H9 (cell line): ENCODE measurements around the gene NEURL3. TPM values are rescaled to one million over a fixed set of nuclear protein-coding genes. Genes with fewer than 3 reads are reported as not detected.

Experiments used
- DNase-seq: peaks from one replicate; pipeline ENCODE4 v3.0.0-alpha.2; 2017
- H2AFZ ChIP-seq: one replicate; pipeline ENCODE4 v1.6.1; 2013; ENCODE audit warnings: mild to moderate bottlenecking, low read length, control low read depth, moderate library complexity
- H2AK5ac ChIP-seq: 2 replicates; pipeline ENCODE4 v1.6.1; 2013; ENCODE audit warnings: low read length, control low read depth, mixed read lengths; ENCODE audit not compliant: insufficient read length
- H2BK120ac ChIP-seq: one replicate; pipeline ENCODE4 v1.6.1; 2013; ENCODE audit warnings: low read depth, mild to moderate bottlenecking, low read length, control low read depth, inconsistent platforms; ENCODE audit not compliant: poor library complexity, severe bottlenecking
- H2BK12ac ChIP-seq: 2 replicates; pipeline ENCODE4 v1.6.1; 2013; ENCODE audit warnings: low read length, control low read depth, mixed read lengths, low read depth; ENCODE audit not compliant: insufficient read length
- H2BK15ac ChIP-seq: 2 replicates; pipeline ENCODE4 v1.6.1; 2013; ENCODE audit warnings: low read depth, low read length, control low read depth
- H2BK20ac ChIP-seq: one replicate; pipeline ENCODE4 v1.6.1; 2013; ENCODE audit warnings: low read depth, mild to moderate bottlenecking, low read length, control low read depth, inconsistent platforms; ENCODE audit not compliant: poor library complexity, severe bottlenecking
- H2BK5ac ChIP-seq: 2 replicates; pipeline ENCODE4 v1.6.1; 2013; ENCODE audit warnings: low read length, control low read depth, mixed read lengths; ENCODE audit not compliant: insufficient read length
- H3K14ac ChIP-seq: 2 replicates; pipeline ENCODE4 v1.6.1; 2013; ENCODE audit warnings: low read length, control low read depth; ENCODE audit not compliant: insufficient read depth
- H3K18ac ChIP-seq: 2 replicates; pipeline ENCODE4 v1.6.1; 2013; ENCODE audit warnings: low read depth, mild to moderate bottlenecking, mixed read lengths, low read length, control low read depth; ENCODE audit not compliant: insufficient read length
- H3K23ac ChIP-seq: 2 replicates; pipeline ENCODE4 v1.6.1; 2013; ENCODE audit warnings: low read length, control low read depth, mixed read lengths, low read depth; ENCODE audit not compliant: insufficient read length
- H3K23me2 ChIP-seq: 2 replicates; pipeline ENCODE4 v1.6.1; 2013; ENCODE audit warnings: low read depth, mild to moderate bottlenecking, mixed read lengths, low read length, control low read depth; ENCODE audit not compliant: insufficient read length, poor library complexity, severe bottlenecking
- H3K27ac ChIP-seq: 2 replicates; pipeline ENCODE4 v1.5.1; 2013; ENCODE audit warnings: low read length, control low read depth, mixed read lengths, low read depth; ENCODE audit not compliant: insufficient read length
- H3K27me3 ChIP-seq: 2 replicates; pipeline ENCODE4 v1.6.1; 2013; ENCODE audit warnings: low read length, control low read depth, inconsistent platforms; ENCODE audit not compliant: insufficient read depth
- H3K4ac ChIP-seq: 2 replicates; pipeline ENCODE4 v1.6.1; 2013; ENCODE audit warnings: low read depth, mild to moderate bottlenecking, control low read depth, inconsistent platforms, low read length, moderate library complexity
- H3K4me1 ChIP-seq: 2 replicates; pipeline ENCODE4 v1.6.1; 2013; ENCODE audit warnings: low read length, control low read depth, inconsistent platforms; ENCODE audit not compliant: insufficient read depth
- H3K4me2 ChIP-seq: 2 replicates; pipeline ENCODE4 v1.6.1; 2013; ENCODE audit warnings: low read length, control low read depth, mixed read lengths; ENCODE audit not compliant: insufficient read length, insufficient read depth
- H3K56ac ChIP-seq: 2 replicates; pipeline ENCODE4 v1.6.1; 2013; ENCODE audit warnings: low read depth, mild to moderate bottlenecking, mixed read lengths, low read length, control low read depth; ENCODE audit not compliant: insufficient read length
- H3K79me1 ChIP-seq: 2 replicates; pipeline ENCODE4 v1.6.1; 2013; ENCODE audit warnings: low read depth, mild to moderate bottlenecking, moderate library complexity, low read length, control low read depth, inconsistent platforms; ENCODE audit not compliant: insufficient read depth, poor library complexity, severe bottlenecking
- H3K79me2 ChIP-seq: 2 replicates; pipeline ENCODE4 v1.6.1; 2013; ENCODE audit warnings: low read length, control low read depth, inconsistent platforms; ENCODE audit not compliant: insufficient read depth
- H3K9ac ChIP-seq: 2 replicates; pipeline ENCODE4 v1.6.1; 2013; ENCODE audit warnings: low read length, control low read depth, mixed read lengths; ENCODE audit not compliant: insufficient read length; ENCODE audit errors: extremely low read depth
- H3K9me3 ChIP-seq: one replicate; pipeline ENCODE4 v1.6.1; 2013; ENCODE audit warnings: low read depth, low read length, inconsistent platforms; ENCODE audit not compliant: control insufficient read depth
- H3T11ph ChIP-seq: one replicate; pipeline ENCODE4 v1.6.1; 2013; ENCODE audit warnings: mild to moderate bottlenecking, low read length, control low read depth, inconsistent platforms
- H4K20me1 ChIP-seq: one replicate; pipeline ENCODE4 v1.6.1; 2013; ENCODE audit not compliant: control insufficient read depth, insufficient read length, insufficient read depth
- H4K5ac ChIP-seq: 2 replicates; pipeline ENCODE4 v1.6.1; 2013; ENCODE audit warnings: low read depth, mild to moderate bottlenecking, mixed read lengths, low read length, control low read depth; ENCODE audit not compliant: insufficient read length
- H4K8ac ChIP-seq: replicated peaks from 2 replicates; pipeline ENCODE4 v1.6.1; 2013; ENCODE audit warnings: low read length, control low read depth, mixed read lengths, low read depth; ENCODE audit not compliant: insufficient read length
- H4K91ac ChIP-seq: 2 replicates; pipeline ENCODE4 v1.6.1; 2013; ENCODE audit warnings: low read depth, mild to moderate bottlenecking, moderate library complexity, mixed read lengths, low read length, control low read depth; ENCODE audit not compliant: insufficient read length
- H3K27ac Mint-ChIP-seq, 3 experiments: 2 replicates in 2 of 3; 3 replicates in 1 of 3; pipeline ENCODE4 v1.8.0; 2020 to 2021; ENCODE audit warnings: mixed read lengths in 3 of 3, mild to moderate bottlenecking in 1 of 3, moderate library complexity in 1 of 3
- H3K27me3 Mint-ChIP-seq: 2 replicates; pipeline ENCODE4 v1.8.0; 2021; ENCODE audit warnings: low read depth, mild to moderate bottlenecking, moderate library complexity, mixed read lengths
- H3K36me3 Mint-ChIP-seq, 3 experiments: 2 replicates in 2 of 3; 3 replicates in 1 of 3; pipeline ENCODE4 v1.8.0; 2020 to 2021; ENCODE audit warnings: low read depth in 3 of 3, mixed read lengths in 3 of 3; ENCODE audit not compliant: insufficient read depth in 1 of 3
- H3K4me1 Mint-ChIP-seq, 2 experiments: 2 replicates each; pipeline ENCODE4 v1.8.0; 2020; ENCODE audit warnings: mixed read lengths in 2 of 2
- H3K4me3 Mint-ChIP-seq, 2 experiments: 2 replicates in 1 of 2; 3 replicates in 1 of 2; pipeline ENCODE4 v1.8.0; 2020 to 2021; ENCODE audit warnings: mild to moderate bottlenecking in 2 of 2, mixed read lengths in 2 of 2, moderate library complexity in 1 of 2
- H3K9me3 Mint-ChIP-seq, 2 experiments: 2 replicates in 1 of 2; 3 replicates in 1 of 2; pipeline ENCODE4 v1.8.0; 2020; ENCODE audit warnings: mild to moderate bottlenecking in 2 of 2, mixed read lengths in 2 of 2, moderate library complexity in 1 of 2
- CTCF ChIP-seq: fragments of 200-600 bp; sonication (generic); conservative IDR thresholded peaks from 3 replicates; pipeline ENCODE4 v1.8.0; 2021; ENCODE audit warnings: antibody characterized with exemption, mild to moderate bottlenecking
- WGBS: extraction: QIAGEN DNeasy Blood & Tissue Kit; methylation state at CpG from one replicate; pipeline ENCODE4 v1.1.7; 2013; ENCODE audit warnings: missing lambda C conversion rate, low lambda C conversion rate, mixed read lengths; ENCODE audit not compliant: insufficient read length; ENCODE audit errors: extremely low coverage; 5-methylcytosine and 5-hydroxymethylcytosine counted together
- total RNA-seq: library from RNA; stranded (reverse); gene quantifications from 2 replicates; pipeline ENCODE4 v1.2.1, GENCODE V29; 2021

The NEURL3 gene
- total RNA-seq, 1 experiment from 2014 or later, result not detected

DNA sequence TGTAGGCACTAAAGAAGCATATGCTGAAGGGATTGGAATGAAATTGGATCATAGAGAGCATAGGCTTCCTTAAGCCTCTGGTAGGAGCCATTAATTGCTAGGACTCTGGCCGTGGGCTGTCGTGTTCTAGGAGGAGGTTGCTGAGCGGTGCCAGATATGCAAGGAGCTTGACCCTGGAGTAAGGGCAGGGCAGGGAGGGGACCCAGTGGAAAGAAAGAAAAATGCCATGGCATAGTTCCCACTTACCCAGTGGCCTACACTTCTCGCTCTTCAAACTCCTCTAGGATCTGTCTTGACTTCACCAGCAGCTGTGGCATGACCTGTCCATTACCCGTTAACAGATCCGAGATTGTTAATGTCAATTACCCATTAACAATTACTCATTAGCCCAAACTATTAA lies 53.1 kb downstream of the NEURL3 start:
- no peak overlapping the region for H3K4me3 Mint-ChIP-seq
- Histone ChIP-seq H3K23me2 (no peaks in the 10 kb centered on the region), H2AK5ac (no peak overlapping the region), H3K27me3 (no peaks in the 10 kb centered on the region), H3K79me1 (no peaks in the 10 kb centered on the region), H3K4me1 (no peaks in the 10 kb centered on the region), H3K14ac (no peak overlapping the region; the same call in 1 of the 2 replicates), H3K27ac (no peak overlapping the region), H4K91ac (no peak overlapping the region), H2BK5ac (no peak overlapping the region), H3K56ac (no peak overlapping the region), H3K79me2 (no peaks in the 10 kb centered on the region), H4K8ac (no peak overlapping the region), H2AFZ (no peak overlapping the region), H2BK15ac (no peak overlapping the region), H2BK120ac (no peak overlapping the region), H3T11ph (no peak overlapping the region), H2BK20ac (no peak overlapping the region), H3K23ac (no peak overlapping the region), H3K4me2 (no peak overlapping the region), H3K18ac (no peak overlapping the region), H2BK12ac (no peak overlapping the region), H3K9ac (no peak overlapping the region), H3K9me3 (no peaks in the 10 kb centered on the region), H3K4ac (no peak overlapping the region), H4K20me1 (no peaks in the 10 kb centered on the region), H4K5ac (no peak overlapping the region)
- no peak for DNase-seq
- no peaks in the 10 kb centered on the region for H3K9me3 Mint-ChIP-seq
- no peak overlapping the region for H3K27ac Mint-ChIP-seq
- H3K4me1 Mint-ChIP-seq, result no peaks in the 10 kb centered on the region
- WGBS, result no CpG with 5 or more reads among the region's 6 CpGs
- H3K36me3 Mint-ChIP-seq, result no peaks in the 10 kb centered on the region; a peak in 1 of 7 replicates
- peaks cover 10% of the 10 kb centered on the region for H3K27me3 Mint-ChIP-seq
- TF ChIP-seq CTCF, result no peak
